ENCODE data around the gene LRRC27. TPM values are rescaled to one million over a fixed set of nuclear protein-coding genes. Genes with fewer than 3 reads are reported as not detected.

The LRRC27 gene
- total RNA-seq, 1 experiment from 2014 or later: 5.6 TPM

DNA sequence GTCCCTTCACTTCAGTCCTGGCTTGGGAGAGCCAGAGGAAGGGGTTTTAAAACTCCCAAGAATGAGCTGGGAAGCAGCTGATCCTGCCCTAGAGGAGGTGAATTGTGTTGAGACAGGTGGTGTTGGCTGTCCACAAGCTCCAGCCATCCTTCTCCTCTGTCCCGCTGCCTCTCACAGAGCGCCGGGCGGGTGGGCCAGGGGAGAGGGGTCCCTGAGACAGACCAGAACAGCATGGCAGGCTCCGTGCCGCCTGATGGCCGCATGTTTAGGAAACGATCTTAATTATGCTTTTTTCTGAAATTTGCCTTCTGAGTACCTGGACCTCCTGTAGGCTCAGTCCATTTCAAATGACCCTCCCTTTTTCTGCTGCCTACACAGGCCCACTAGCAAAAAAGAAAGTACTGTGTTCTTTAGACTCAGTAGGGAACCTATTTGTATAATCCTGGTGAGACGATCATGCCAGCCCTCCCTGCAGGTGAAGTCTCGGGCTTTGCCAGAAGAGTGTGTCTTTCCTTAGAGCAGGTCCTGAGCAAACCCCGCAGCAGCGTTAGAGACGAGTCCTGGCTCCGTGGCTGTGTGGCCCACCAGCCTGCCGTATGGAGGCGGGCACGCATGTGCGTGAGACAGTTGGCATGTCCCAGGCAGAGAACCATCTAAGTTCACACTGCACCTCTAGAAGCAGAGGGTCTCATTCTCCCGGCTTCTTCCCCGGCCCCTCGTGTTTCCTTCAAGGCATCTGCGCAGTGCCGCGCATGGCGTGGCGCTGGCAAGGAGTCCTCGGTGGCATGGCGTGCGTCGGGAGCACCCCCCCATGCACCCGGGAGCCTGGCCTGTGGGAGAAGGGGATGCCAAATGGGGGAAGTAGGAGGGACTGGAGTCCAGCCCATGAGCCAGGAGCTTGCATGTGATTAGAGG is 38.7 kb downstream of the LRRC27 start:
- Histone ChIP-seq H2AFZ (ENCODE audit: low read length) (no peak overlapping the region), H3F3A (ENCODE audit: low read length, unreplicated experiment) (no peaks in the 10 kb centered on the region), H3K4me2 (ENCODE audit: low read length) (no peak overlapping the region), H4K20me1 (ENCODE audit: low read length) (no peaks in the 10 kb centered on the region), H3K9me2 (replicated peaks; ENCODE audit: low read length) (no peaks in the 10 kb centered on the region), H3K4me1 (ENCODE audit: insufficient read depth, low read length) (no peaks in the 10 kb centered on the region), H3K27me3 (ENCODE audit: low read length) (no peaks in the 10 kb centered on the region), H3K9me3 (ENCODE audit: low read length) (no peaks in the 10 kb centered on the region), H3K36me3 (ENCODE audit: low read depth, low read length) (no peaks in the 10 kb centered on the region), H3K9ac (ENCODE audit: low read length) (no peak overlapping the region), H3K4me3 (ENCODE audit: low read length) (no peak overlapping the region), H3K27ac (ENCODE audit: low read length) (no peak overlapping the region), H3K79me2 (ENCODE audit: low read length) (no peaks in the 10 kb centered on the region)
- ChIA-PET CTCF (no interaction called here), POLR2A (ENCODE audit: unreplicated experiment) (no interaction called here)
- intact Hi-C loops (cut with micrococcal nuclease): no loop called here
- DNase-seq: no peak
- no TSS peak for BruUV-seq (replicated peaks)
- ATAC-seq: no peak
- TF ChIP-seq EZH2 (IDR thresholded peaks at IDR 0.05; ENCODE audit: low read length, unreplicated experiment) (no peak), EZH2phosphoT487 (IDR thresholded peaks at IDR 0.05; ENCODE audit: borderline replicate concordance, low read length) (no peak)
- TF ChIP-seq, protein P1, sequence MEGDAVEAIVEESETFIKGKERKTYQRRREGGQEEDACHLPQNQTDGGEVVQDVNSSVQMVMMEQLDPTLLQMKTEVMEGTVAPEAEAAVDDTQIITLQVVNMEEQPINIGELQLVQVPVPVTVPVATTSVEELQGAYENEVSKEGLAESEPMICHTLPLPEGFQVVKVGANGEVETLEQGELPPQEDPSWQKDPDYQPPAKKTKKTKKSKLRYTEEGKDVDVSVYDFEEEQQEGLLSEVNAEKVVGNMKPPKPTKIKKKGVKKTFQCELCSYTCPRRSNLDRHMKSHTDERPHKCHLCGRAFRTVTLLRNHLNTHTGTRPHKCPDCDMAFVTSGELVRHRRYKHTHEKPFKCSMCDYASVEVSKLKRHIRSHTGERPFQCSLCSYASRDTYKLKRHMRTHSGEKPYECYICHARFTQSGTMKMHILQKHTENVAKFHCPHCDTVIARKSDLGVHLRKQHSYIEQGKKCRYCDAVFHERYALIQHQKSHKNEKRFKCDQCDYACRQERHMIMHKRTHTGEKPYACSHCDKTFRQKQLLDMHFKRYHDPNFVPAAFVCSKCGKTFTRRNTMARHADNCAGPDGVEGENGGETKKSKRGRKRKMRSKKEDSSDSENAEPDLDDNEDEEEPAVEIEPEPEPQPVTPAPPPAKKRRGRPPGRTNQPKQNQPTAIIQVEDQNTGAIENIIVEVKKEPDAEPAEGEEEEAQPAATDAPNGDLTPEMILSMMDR (conservative IDR thresholded peaks at IDR 0.05; ENCODE audit: low read depth, low read length): no peak

- TF ChIP-seq, protein P1 (conservative IDR thresholded peaks at IDR 0.05; ENCODE audit: low read depth, low read length): peak; percentile 62
- no peak for TF ChIP-seq EZH2phosphoT487 (IDR thresholded peaks at IDR 0.05; ENCODE audit: borderline replicate concordance, low read length)
- CTCF ChIA-PET: no interaction called here
- DNase-seq: peak; percentile 23
- POLR2A ChIA-PET (ENCODE audit: unreplicated experiment): no interaction called here
- intact Hi-C loops (cut with micrococcal nuclease): no loop called here
- H3K4me3 ChIP-seq (ENCODE audit: low read length): no peak overlapping the region
- H3K9me2 ChIP-seq (replicated peaks; ENCODE audit: low read length): no peaks in the 10 kb centered on the region
- H3K9me3 ChIP-seq (ENCODE audit: low read length): no peaks in the 10 kb centered on the region
- no peaks in the 10 kb centered on the region for H3K4me1 ChIP-seq (ENCODE audit: insufficient read depth, low read length)
- no peak overlapping the region for H3K27ac ChIP-seq (ENCODE audit: low read length)
- H3K27me3 ChIP-seq (ENCODE audit: low read length): no peaks in the 10 kb centered on the region
- H3K79me2 ChIP-seq (ENCODE audit: low read length): no peaks in the 10 kb centered on the region
- H2AFZ ChIP-seq (ENCODE audit: low read length): no peak overlapping the region
- peak; percentile 31; the same call in 1 of the 2 replicates for ATAC-seq
- no TSS peak for BruUV-seq (replicated peaks)
- H3F3A ChIP-seq (ENCODE audit: low read length, unreplicated experiment): no peaks in the 10 kb centered on the region
- no peak overlapping the region for H3K4me2 ChIP-seq (ENCODE audit: low read length)
- no peak overlapping the region for H3K9ac ChIP-seq (ENCODE audit: low read length)
- no peaks in the 10 kb centered on the region for H3K36me3 ChIP-seq (ENCODE audit: low read depth, low read length)
- no peaks in the 10 kb centered on the region for H4K20me1 ChIP-seq (ENCODE audit: low read length)
Measured at GRCh38 chr10:132371641-132372081, 39.7 kb downstream of the LRRC27 start.

DNA sequence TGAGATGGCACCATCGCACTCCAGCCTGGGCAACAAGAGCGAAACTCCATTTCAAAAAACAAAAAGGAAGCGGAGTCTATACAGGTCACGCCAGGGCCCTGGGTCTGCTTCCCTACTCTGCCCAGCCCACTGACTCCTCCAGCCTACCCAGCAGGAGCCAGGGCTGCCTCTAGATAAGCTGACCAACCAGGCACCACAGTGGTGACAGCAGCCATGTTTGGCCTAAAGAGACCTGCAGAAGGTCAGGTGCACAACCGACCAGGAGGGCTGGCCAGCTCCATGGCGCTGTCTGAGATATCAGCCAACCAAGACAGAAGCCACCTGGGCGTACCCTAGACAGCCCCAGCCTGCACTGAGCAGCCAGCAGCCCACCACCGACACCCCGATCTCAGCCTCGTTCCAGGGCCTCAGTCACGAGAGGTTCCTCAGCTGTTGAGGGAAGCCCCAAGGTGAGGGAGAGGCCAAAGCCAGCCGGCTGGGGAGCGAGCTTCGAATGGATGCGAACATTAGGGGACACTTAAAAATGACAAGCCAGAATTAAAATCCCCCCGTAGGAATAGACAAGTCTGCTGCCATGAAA is 40.6 kb downstream of the LRRC27 start:
- CTCF ChIA-PET: no interaction called here
- no peak overlapping the region for H3K9ac ChIP-seq (ENCODE audit: low read length)

More for the DNA sequence above, 40.6 kb downstream of the LRRC27 start:
- BruUV-seq (replicated peaks): no TSS peak
- Histone ChIP-seq H3K79me2 (ENCODE audit: low read length) (no peaks in the 10 kb centered on the region), H2AFZ (ENCODE audit: low read length) (no peak overlapping the region), H3F3A (ENCODE audit: low read length, unreplicated experiment) (no peaks in the 10 kb centered on the region), H3K9me2 (replicated peaks; ENCODE audit: low read length) (no peaks in the 10 kb centered on the region), H4K20me1 (ENCODE audit: low read length) (no peaks in the 10 kb centered on the region), H3K4me2 (ENCODE audit: low read length) (no peak overlapping the region), H3K36me3 (ENCODE audit: low read depth, low read length) (no peaks in the 10 kb centered on the region), H3K27ac (ENCODE audit: low read length) (no peak overlapping the region), H3K4me1 (ENCODE audit: insufficient read depth, low read length) (no peaks in the 10 kb centered on the region), H3K27me3 (ENCODE audit: low read length) (no peaks in the 10 kb centered on the region), H3K4me3 (ENCODE audit: low read length) (no peak overlapping the region), H3K9me3 (ENCODE audit: low read length) (no peaks in the 10 kb centered on the region)
- DNase-seq: no peak
- TF ChIP-seq, protein P1 (conservative IDR thresholded peaks at IDR 0.05; ENCODE audit: low read depth, low read length): no peak
- TF ChIP-seq EZH2phosphoT487 (IDR thresholded peaks at IDR 0.05; ENCODE audit: borderline replicate concordance, low read length) (no peak), EZH2 (IDR thresholded peaks at IDR 0.05; ENCODE audit: low read length, unreplicated experiment) (no peak)
- ATAC-seq: no peak
- intact Hi-C loops (cut with micrococcal nuclease): no loop called here
- POLR2A ChIA-PET (ENCODE audit: unreplicated experiment): no interaction called here
